GM12872 (cell line): ENCODE results near the gene ANG.

ENCODE experiments used
- TF ChIP-seq, protein P1 (sequence below): IDR thresholded peaks from 3 replicates; pipeline ENCODE4 v1.5.1; 2011; ENCODE audit warnings: low read depth, mild to moderate bottlenecking, low read length, moderate library complexity; ENCODE audit not compliant: insufficient read depth

ANG gene

DNA sequence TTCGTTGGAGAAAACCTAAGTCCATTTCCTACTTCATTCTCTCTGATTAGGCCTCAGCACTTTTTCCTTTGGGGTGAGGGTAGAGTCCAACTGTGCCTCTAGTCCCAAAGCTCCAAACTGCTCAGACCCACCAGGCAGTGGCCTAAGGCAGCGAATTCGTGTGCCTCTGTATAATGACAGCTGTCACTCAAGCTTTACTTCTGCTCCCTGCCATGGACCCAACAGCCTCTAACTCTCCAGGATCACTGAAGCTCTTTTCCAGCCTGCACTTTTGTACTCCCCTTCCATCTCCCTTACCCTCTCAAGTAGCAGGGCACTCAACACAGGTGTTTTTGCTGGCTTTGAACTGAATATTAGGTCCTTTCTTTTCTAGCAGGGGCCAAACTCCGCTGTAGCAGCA is 32.3 kb upstream of the ANG start:
- TF ChIP-seq, protein P1, sequence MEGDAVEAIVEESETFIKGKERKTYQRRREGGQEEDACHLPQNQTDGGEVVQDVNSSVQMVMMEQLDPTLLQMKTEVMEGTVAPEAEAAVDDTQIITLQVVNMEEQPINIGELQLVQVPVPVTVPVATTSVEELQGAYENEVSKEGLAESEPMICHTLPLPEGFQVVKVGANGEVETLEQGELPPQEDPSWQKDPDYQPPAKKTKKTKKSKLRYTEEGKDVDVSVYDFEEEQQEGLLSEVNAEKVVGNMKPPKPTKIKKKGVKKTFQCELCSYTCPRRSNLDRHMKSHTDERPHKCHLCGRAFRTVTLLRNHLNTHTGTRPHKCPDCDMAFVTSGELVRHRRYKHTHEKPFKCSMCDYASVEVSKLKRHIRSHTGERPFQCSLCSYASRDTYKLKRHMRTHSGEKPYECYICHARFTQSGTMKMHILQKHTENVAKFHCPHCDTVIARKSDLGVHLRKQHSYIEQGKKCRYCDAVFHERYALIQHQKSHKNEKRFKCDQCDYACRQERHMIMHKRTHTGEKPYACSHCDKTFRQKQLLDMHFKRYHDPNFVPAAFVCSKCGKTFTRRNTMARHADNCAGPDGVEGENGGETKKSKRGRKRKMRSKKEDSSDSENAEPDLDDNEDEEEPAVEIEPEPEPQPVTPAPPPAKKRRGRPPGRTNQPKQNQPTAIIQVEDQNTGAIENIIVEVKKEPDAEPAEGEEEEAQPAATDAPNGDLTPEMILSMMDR = no peak

DNA sequence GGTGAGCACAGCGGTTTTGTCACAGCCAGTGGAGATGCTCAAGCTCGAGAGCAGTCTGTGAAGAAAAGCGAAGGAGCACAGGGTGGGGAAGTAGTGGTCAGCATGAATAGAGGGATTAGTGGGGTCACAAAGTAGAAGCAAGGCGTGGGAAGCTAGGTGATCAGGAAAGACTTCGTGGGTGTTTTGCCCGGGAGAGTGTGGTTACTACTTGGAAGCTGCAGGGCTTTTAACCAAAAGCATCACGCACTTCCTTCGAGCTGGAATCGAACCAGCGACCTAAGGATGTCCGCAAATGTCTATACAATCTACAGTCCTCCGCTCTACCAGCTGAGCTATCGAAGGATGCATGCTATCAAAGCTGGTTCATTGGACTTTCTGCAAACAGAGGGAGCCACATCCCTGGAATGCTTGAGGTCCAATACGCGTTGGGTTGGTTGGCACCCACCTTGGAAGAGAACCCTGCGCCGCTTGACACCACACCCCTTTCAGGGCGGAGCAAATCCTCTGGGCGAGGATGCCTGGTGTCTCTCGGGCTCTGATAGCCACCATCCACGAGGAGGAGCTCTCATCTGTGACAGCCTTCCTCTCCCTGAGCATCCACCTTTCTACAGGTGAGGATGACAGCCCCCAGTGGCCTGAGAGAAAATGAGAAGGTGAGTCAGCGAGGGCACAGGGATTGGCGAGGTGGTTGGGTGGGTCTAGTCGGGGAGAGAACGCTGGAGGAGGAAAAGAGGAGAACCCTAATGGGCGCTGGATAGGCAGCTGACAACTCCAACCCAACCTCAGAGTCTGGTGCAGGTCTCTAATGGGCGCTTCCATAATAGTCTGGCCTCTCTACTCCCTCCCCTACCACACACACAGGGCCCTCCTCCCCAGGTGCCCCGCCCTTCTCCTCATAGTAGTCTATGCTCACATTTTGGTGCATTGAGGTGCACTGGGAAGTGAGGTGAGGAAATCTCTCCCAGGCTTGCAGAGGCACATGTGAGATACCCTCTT is 31.1 kb upstream of the ANG start:
- TF ChIP-seq, protein P1 = no peak; the same call in 2 of the 3 replicates

DNA sequence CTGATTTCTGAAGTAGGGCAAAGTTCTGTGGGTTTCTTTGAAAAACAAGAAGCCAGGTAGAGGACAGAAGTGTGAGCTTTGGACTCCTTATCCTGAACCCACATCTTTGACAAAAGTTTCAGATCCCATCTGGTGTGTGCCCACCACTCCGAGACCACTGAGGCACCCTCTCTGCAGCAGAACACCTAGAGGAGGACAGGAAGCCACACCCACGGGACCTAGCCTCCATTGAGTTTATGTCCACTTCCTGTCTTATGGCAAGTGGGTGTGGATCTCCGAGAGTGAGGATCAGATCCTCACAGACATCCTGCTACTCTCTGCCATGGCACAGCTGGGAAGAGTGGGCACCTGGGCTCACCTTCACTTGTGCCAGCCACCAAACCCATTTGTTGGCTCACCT is 30.3 kb upstream of the ANG start:
- TF ChIP-seq, protein P1 = no peak

DNA sequence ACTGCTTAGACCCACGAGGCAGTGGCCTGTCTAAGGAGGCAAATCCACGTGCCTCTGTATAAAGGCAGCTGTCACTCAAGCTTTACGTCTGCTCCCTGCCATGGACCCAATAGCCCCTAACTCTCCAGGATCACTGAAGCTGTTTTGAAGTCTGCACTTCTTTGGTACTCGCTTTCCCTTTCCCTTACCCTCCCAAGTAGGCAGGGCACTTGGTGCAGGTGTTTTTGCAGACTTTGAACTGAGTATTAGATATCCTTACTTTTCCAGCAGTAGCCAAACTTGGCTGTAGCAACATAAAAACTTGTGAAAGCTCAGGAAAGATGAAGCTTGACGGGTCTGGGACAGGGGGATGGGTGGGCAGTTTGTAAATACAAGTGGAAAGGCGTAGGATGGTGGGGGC is 29.2 kb upstream of the ANG start:
- TF ChIP-seq, protein P1 = no peak

DNA sequence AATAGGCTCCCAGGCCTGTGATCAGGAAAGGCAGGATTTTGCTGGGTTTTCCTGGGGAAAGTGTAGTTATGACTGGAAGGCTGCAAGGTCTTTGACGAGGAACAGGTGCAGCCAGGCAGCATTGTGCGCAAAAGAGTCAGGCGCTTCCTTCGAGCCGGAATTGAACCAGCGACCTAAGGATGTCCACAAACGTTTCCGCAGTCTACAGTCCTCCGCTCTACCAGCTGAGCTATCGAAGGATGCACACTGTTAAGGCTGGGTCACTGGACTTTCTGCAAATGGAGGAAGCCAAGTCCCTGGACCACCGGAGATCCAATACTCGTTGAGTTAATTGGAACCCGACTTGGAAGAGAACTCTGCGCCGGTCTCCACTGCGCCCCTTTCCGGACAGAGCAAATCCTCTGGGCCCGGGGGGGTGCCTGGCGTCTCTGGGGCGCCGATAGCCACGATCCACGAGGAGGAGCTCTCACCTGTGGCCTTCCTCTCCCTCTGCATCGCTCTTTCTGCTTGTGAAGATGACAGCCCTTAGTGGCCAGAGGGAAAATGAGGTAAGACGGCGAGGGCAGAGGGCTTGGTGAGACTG is 28.7 kb upstream of the ANG start:
- TF ChIP-seq, protein P1 = no peak

DNA sequence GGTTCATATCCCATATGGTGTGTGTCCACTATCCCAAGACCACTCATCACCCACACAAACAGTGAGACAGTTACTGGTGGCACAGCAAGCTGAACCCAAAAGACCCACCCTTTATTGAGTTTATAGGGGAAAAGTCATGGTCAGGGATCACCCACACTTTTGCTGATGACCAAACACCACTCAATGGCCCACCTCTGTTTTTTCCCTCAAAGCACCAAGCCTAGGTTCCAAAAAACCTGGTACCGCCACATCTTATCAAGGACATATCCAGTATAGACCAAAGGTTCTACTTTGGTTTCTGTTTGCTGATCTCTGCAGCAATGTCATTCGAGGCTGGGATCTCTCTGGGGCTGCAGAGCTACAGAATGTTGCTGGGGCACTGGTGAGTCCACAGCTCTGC is 27.4 kb upstream of the ANG start:
- TF ChIP-seq, protein P1 = no peak

DNA sequence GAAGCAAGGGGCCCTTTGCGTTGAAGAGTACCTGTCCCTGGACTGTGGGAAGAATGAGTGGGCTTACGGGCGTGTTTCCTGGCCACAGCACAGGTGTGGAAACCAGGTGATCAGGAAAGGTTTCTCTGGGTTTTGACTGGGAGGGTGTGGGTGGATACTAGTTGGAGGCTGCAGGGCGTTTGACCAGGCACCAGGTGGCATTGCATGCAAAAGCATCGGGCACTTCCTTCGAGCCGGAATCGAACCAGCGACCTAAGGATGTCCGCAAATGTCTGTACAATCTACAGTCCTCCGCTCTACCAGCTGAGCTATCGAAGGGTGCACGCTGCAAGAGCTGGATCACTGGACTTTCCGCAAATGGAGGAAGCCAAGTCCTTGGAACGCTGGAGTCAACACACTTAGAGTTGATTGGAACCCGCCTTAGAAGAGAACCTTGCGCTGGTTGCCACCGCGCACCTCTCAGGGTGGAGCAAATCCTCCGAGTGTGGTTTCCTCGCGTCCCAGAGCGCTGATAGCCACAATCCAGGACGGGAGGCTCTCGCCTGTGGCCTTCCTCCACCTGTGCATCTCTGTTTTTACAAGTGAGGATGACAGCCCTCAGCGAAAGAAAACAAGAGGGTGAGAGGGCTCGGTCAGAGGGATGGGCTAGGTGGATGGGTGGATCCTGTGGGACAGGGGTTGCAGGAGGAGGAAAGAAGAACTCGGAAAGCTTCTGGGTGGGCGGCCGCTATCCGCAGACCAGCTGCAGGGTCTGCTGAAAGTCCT is 25.4 kb upstream of the ANG start:
- TF ChIP-seq, protein P1 = peak; percentile 91
